ENCODE measurements around the gene NAXE.

Gene NAXE

DNA sequence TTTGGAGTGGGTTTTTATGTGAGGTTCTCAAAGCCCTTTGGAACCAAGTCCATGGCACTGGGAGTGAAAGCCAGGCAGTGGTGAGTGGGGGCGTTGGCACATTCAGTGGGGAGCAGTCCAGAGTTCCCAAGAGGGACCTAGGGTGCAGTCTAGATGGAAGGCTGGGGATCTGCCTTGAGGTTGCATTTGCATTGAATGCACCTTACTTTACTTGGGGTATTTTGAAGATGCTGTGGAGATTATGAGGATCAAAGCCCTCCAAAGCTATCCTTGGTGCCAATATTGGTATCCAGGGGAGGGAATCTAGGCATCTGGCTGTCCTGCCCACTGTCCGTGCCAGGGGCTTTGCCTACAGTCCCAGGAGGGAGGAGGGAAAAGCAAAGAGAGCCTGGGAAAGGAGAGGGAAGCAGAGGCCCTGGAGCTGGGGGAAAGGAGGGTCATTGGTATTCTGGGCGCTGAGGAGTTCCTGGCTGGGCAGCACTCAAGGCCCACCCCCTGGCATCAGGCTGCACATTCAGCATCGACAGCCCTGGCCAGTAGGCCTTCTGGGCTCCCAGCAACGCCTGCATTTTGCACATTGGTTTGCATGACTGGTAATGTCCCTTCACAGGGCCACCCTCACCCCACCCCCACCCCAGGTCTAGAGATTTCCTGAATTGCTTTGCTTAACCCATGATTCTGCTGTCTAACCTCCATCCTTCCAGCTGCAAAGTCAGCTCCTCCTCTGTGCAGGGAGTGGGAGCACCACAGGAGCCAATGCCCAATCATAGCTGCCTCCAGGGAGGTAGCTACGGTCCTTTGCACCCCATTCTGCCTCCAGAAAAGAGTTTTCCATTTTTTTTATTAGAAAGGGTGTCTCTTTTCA lies 49.5 kb downstream of the NAXE start:
- TF ChIP-seq, protein P1, sequence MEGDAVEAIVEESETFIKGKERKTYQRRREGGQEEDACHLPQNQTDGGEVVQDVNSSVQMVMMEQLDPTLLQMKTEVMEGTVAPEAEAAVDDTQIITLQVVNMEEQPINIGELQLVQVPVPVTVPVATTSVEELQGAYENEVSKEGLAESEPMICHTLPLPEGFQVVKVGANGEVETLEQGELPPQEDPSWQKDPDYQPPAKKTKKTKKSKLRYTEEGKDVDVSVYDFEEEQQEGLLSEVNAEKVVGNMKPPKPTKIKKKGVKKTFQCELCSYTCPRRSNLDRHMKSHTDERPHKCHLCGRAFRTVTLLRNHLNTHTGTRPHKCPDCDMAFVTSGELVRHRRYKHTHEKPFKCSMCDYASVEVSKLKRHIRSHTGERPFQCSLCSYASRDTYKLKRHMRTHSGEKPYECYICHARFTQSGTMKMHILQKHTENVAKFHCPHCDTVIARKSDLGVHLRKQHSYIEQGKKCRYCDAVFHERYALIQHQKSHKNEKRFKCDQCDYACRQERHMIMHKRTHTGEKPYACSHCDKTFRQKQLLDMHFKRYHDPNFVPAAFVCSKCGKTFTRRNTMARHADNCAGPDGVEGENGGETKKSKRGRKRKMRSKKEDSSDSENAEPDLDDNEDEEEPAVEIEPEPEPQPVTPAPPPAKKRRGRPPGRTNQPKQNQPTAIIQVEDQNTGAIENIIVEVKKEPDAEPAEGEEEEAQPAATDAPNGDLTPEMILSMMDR (IDR thresholded peaks at IDR 0.05; ENCODE audit: control extremely low read depth, extremely low read depth, low read depth, missing control alignments): no peak
- ChIA-PET CTCF (interaction anchor here (1.2 to 5.0 kb wide), 10 partner anchors 13 to 255 kb away, joined by 5 to 38 read pairs (median 10); no protein-coding TSS in a partner anchor), POLR2A (no interaction called here)
- no peak for DNase-seq (ENCODE audit: extremely low spot score)

DNA sequence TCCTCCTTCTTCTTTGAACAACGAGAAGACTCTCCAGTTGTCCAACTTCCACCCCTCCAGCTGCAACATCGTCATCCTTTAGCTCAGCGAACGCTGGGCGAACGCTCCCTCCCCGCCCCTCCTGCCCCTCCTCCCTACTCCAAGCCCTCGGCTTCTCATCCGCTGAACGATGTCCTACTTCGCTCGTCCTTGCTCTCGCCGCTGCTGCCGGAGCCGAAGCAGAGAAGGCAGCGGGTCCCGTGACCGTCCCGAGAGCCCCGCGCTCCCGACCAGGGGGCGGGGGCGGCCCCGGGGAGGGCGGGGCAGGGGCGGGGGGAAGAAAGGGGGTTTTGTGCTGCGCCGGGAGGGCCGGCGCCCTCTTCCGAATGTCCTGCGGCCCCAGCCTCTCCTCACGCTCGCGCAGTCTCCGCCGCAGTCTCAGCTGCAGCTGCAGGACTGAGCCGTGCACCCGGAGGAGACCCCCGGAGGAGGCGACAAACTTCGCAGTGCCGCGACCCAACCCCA lies 50.2 kb downstream of the NAXE start, which contains the start of gene BCAN:
BCAN (plus strand) TSS at position 357 of the 504 bp plus-strand sequence. CDS start 3,938 bp downstream, outside the sequence.
- TF ChIP-seq, protein P1 (IDR thresholded peaks at IDR 0.05; ENCODE audit: control extremely low read depth, extremely low read depth, low read depth, missing control alignments): peak; percentile 8
- POLR2A ChIA-PET: no interaction called here
- CTCF ChIA-PET: interaction anchor here (1.2 to 5.0 kb wide), 10 partner anchors 9 to 256 kb away, joined by 3 to 38 read pairs (median 10); no protein-coding TSS in a partner anchor
- peak; percentile 66 for DNase-seq (ENCODE audit: extremely low spot score)

DNA sequence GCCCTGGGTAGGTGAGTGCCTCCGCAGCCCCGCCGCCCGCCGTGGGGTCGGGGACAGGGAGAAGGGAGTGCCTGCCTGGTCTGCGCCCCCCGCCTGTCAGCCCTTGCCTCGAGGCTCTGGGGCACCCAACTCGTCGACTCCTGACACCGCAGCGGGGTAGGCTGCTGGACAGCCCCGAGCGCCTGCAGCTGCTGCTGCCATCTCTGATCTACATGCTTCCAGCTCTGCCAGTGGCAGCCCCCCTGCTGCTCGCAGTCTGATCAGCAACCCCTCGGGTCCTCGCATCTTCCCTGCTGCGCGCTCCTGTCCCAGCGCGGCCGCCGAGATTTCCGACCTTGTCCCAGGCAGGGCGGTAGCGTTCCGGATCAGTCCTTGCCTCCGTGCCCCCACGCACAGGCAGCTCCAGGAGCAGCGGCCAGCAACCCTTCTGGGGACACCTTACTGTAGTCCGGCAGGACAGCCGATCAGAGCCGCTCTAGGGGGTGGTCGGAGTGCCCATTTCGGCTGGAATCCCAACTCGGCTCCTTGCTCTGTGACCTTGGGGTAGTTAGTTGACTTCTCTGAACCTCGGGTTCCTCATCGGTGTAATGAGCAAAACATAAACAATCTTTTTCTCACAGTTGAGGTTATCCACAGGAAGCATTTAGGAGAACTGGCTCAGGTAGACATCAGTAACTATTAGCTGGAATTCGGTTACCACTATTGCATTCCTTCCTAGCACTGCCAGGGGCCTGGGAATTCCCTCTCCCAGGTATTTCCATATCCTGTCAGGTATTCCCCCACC lies 50.9 kb downstream of the NAXE start:
- DNase-seq (ENCODE audit: extremely low spot score): no peak
- ChIA-PET CTCF (interaction anchor here (1.2 to 5.0 kb wide), 17 partner anchors 9 to 257 kb away, joined by 3 to 38 read pairs (median 7); no protein-coding TSS in a partner anchor), POLR2A (no interaction called here)
- TF ChIP-seq, protein P1 (IDR thresholded peaks at IDR 0.05; ENCODE audit: control extremely low read depth, extremely low read depth, low read depth, missing control alignments): no peak

DNA sequence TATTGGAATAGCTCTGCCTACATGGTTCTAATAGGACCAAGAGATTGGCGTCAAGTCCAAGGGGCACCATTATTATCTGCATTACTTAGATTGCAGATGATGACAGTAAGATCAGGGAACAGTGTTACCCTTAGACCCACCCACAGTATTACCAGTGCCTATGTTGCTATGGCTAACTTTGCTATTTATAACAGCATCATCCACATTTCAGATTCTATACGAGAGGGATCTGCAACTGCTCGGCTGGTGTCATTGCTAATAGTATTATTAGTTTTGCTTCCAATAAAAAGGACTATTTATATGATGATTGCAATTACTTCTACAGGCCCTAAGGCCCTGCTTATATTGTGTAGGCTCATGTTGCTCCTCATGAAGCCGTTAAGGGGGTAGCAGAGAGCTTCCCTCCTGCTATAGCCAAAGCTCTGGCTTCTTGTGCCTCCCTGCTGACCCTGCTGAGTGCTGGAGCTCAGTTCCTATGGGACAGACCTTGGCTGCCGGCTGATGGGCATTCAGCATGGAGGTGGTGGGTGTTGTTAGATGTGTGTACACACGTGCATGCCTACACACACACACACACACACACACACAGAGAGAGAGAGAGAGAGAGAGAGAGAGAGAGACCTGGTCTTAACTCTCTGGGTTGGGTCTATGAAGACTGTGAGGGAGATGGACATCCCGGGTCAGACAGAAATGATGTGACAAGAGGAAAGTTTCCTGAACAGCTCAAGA lies 51.6 kb downstream of the NAXE start:
- DNase-seq (ENCODE audit: extremely low spot score): no peak
- POLR2A ChIA-PET: interaction anchor here (0.6 to 1.0 kb wide), 3 partner anchors 16 to 156 kb away, joined by 3 to 8 read pairs (median 5); no protein-coding TSS in a partner anchor
- CTCF ChIA-PET: interaction anchor here (0.7 to 5.0 kb wide), 16 partner anchors 8 to 257 kb away, joined by 3 to 38 read pairs (median 6); no protein-coding TSS in a partner anchor
- TF ChIP-seq, protein P1 (IDR thresholded peaks at IDR 0.05; ENCODE audit: control extremely low read depth, extremely low read depth, low read depth, missing control alignments): no peak

DNA sequence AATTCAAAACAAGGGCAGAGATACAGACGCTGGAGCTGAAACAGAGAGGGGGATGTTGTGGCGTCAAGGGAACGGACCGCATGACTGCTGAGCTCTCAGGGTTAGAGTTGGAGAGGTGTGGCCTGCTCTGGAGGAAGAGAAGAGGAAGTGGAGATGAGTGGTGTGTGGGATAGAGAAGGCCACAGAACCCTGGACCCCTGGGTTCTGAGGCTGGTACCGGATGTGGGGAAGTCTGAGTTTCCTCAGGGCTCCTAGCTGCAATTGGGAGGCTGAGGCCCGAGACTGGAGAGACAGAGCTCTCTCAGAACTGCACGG lies 52.2 kb downstream of the NAXE start:
- DNase-seq (ENCODE audit: extremely low spot score): no peak
- CTCF ChIA-PET: interaction anchor here (0.7 to 5.0 kb wide), 16 partner anchors 13 to 261 kb away, joined by 3 to 38 read pairs (median 6); no protein-coding TSS in a partner anchor

More for the DNA sequence above, 52.2 kb downstream of the NAXE start:
- POLR2A ChIA-PET: interaction anchor here (0.6 to 1.0 kb wide), 3 partner anchors 15 to 156 kb away, joined by 3 to 8 read pairs (median 5); no protein-coding TSS in a partner anchor
- TF ChIP-seq, protein P1 (IDR thresholded peaks at IDR 0.05; ENCODE audit: control extremely low read depth, extremely low read depth, low read depth, missing control alignments): no peak
